ENCODE results near the gene AAGAB. TPM values are rescaled to one million over a fixed set of nuclear protein-coding genes. Genes with fewer than 3 reads are reported as not detected.

AAGAB gene
- total RNA-seq, 2 experiments from 2014 or later, result 14.2 to 15.6 TPM

- H3K27me3 Mint-ChIP-seq, result no peaks in the 10 kb centered on the region
- H3K36me3 ChIP-seq (ENCODE audit: insufficient read depth, low read length), result peaks cover 89% of the 10 kb centered on the region
- H3K9me3 ChIP-seq (ENCODE audit: control insufficient read depth in 1 of 2, insufficient read depth in 1 of 2, low read length in 2 of 2), result no peaks in the 10 kb centered on the region
- no peaks in the 10 kb centered on the region for H3K9me3 Mint-ChIP-seq
- H3K27ac ChIP-seq (ENCODE audit: low read depth in 1 of 2, low read length in 2 of 2), result no peak overlapping the region
- H3K36me3 Mint-ChIP-seq (ENCODE audit: low read depth), result peaks cover 72% of the 10 kb centered on the region
- no peak for ATAC-seq (ENCODE audit: poor library complexity)
- H3K4me3 Mint-ChIP-seq, result no peak overlapping the region
- no peak overlapping the region for H3K4me3 ChIP-seq (ENCODE audit: low read length)
- peaks cover 41% of the 10 kb centered on the region for H3K4me1 Mint-ChIP-seq (ENCODE audit: low read depth)
- no peaks in the 10 kb centered on the region for H3K27me3 ChIP-seq (ENCODE audit: control insufficient read depth in 1 of 2, insufficient read depth in 2 of 2, low read length in 2 of 2)
- H3K27ac Mint-ChIP-seq, result no peak overlapping the region
- peaks cover 38% of the 10 kb centered on the region for H3K4me1 ChIP-seq (ENCODE audit: insufficient read depth, low read length)
- no peak for DNase-seq
- ChIA-PET CTCF (interaction anchor here (1.8 kb wide), 1 partner anchor 231 kb away, joined by 6 read pairs; no protein-coding TSS in a partner anchor), POLR2A (interaction anchor here (0.6 kb wide), 1 partner anchor 250 kb away, joined by 3 read pairs; no protein-coding TSS in a partner anchor)
- no peak for TF ChIP-seq CTCF (IDR thresholded peaks at IDR 0.05)
- intact Hi-C loops (cut with DNase I, micrococcal nuclease), result no loop called here
These were observed 76.7 kb downstream of the AAGAB start for GRCh38 chr15:67177752-67178151.

GRCh38 chr15:67176195-67176971 is 78.1 kb downstream of the AAGAB start:
- H3K36me3 ChIP-seq (ENCODE audit: insufficient read depth, low read length), result peaks cover 88% of the 10 kb centered on the region
- intact Hi-C loops (cut with DNase I, micrococcal nuclease), result no loop called here
- H3K27ac Mint-ChIP-seq, result peak overlapping the region; percentile 31
- no peaks in the 10 kb centered on the region for H3K9me3 Mint-ChIP-seq
- H3K36me3 Mint-ChIP-seq (ENCODE audit: low read depth), result peaks cover 73% of the 10 kb centered on the region
- H3K27me3 ChIP-seq (ENCODE audit: control insufficient read depth in 1 of 2, insufficient read depth in 2 of 2, low read length in 2 of 2), result no peaks in the 10 kb centered on the region
- no peaks in the 10 kb centered on the region for H3K27me3 Mint-ChIP-seq
- DNase-seq, result no peak
- H3K4me3 ChIP-seq (ENCODE audit: low read length), result no peak overlapping the region
- no peaks in the 10 kb centered on the region for H3K9me3 ChIP-seq (ENCODE audit: control insufficient read depth in 1 of 2, insufficient read depth in 1 of 2, low read length in 2 of 2)
- H3K4me1 ChIP-seq (ENCODE audit: insufficient read depth, low read length), result peaks cover 40% of the 10 kb centered on the region
- no peak for ATAC-seq (ENCODE audit: poor library complexity)
- no peak for TF ChIP-seq CTCF (IDR thresholded peaks at IDR 0.05)
- H3K4me1 Mint-ChIP-seq (ENCODE audit: low read depth), result peaks cover 47% of the 10 kb centered on the region
- no peak overlapping the region for H3K27ac ChIP-seq (ENCODE audit: low read depth in 1 of 2, low read length in 2 of 2)
- POLR2A ChIA-PET, result no interaction called here
- CTCF ChIA-PET, result interaction anchor here (0.6 to 1.0 kb wide), 2 partner anchors 145 to 230 kb away, joined by 3 to 4 read pairs; no protein-coding TSS in a partner anchor
- H3K4me3 Mint-ChIP-seq, result no peak overlapping the region

GRCh38 chr15:67175643-67176071 is 78.8 kb downstream of the AAGAB start:
- Mint-ChIP-seq H3K36me3 (ENCODE audit: low read depth) (peaks cover 77% of the 10 kb centered on the region), H3K4me3 (no peak overlapping the region), H3K27ac (peak overlapping the region; percentile 31), H3K9me3 (no peaks in the 10 kb centered on the region), H3K27me3 (no peaks in the 10 kb centered on the region), H3K4me1 (ENCODE audit: low read depth) (peaks cover 47% of the 10 kb centered on the region)
- ChIA-PET CTCF (interaction anchor here (1.0 kb wide), 1 partner anchor 229 kb away, joined by 3 read pairs; no protein-coding TSS in a partner anchor), POLR2A (no interaction called here)
- Histone ChIP-seq H3K9me3 (ENCODE audit: control insufficient read depth in 1 of 2, insufficient read depth in 1 of 2, low read length in 2 of 2) (no peaks in the 10 kb centered on the region), H3K27me3 (ENCODE audit: control insufficient read depth in 1 of 2, insufficient read depth in 2 of 2, low read length in 2 of 2) (no peaks in the 10 kb centered on the region), H3K27ac (ENCODE audit: low read depth in 1 of 2, low read length in 2 of 2) (peak overlapping the region in 1 of 2 donors; percentile 29), H3K36me3 (ENCODE audit: insufficient read depth, low read length) (peaks cover 88% of the 10 kb centered on the region), H3K4me3 (ENCODE audit: low read length) (no peak overlapping the region), H3K4me1 (ENCODE audit: insufficient read depth, low read length) (peaks cover 40% of the 10 kb centered on the region)
- DNase-seq, result peak in 3 of 14 experiments; percentile 29 to 71 (median 66)
- no peak for TF ChIP-seq CTCF (IDR thresholded peaks at IDR 0.05)
- peak; percentile 41 for ATAC-seq (ENCODE audit: poor library complexity)
- intact Hi-C loops (cut with DNase I, micrococcal nuclease), result no loop called here

Data from CD4-positive, alpha-beta T cell (primary cell).